Measurements from ENCODE around the gene SP7. TPM values are rescaled to one million over a fixed set of nuclear protein-coding genes. Genes with fewer than 3 reads are reported as not detected.
A peak's percentile ranks its signal among the peaks of the same experiment; 100 is the strongest.

Gene SP7
- total RNA-seq, 1 donor from 2014 or later: 0.22 TPM

GRCh38 chr12:53295891-53296219 is 40.3 kb downstream of the SP7 start:
- H3K4me1 Mint-ChIP-seq (ENCODE audit: unreplicated experiment): peaks cover 33% of the 10 kb centered on the region
- H3K36me3 Mint-ChIP-seq: peaks cover 16% of the 10 kb centered on the region

GRCh38 chr12:53295070-53295890 is 40.9 kb downstream of the SP7 start, which contains the start of gene PFDN5:
Gene PFDN5, plus strand, starts transcription at chr12:53295542. Its CDS starts 26 bp downstream, at chr12:53295568.
- peak; percentile 51 for TF ChIP-seq CTCF (conservative IDR thresholded peaks at IDR 0.05)
- H3K36me3 Mint-ChIP-seq: peaks cover 16% of the 10 kb centered on the region
- peak within 1 kb of the TSS; percentile 99 for H3K4me3 Mint-ChIP-seq
- H3K9me3 Mint-ChIP-seq: no peaks in the 10 kb centered on the region
- H3K27ac Mint-ChIP-seq: peak within 1 kb of the TSS; percentile 98
- peak; percentile 85 for DNase-seq (ENCODE audit: extremely low spot score, unreplicated experiment)
- H3K27me3 Mint-ChIP-seq: no peaks in the 10 kb centered on the region
- H3K4me1 Mint-ChIP-seq (ENCODE audit: unreplicated experiment): peaks cover 28% of the 10 kb centered on the region

More at GRCh38 chr12:53295891-53296219, 40.3 kb downstream of the SP7 start:
- TF ChIP-seq CTCF (conservative IDR thresholded peaks at IDR 0.05): no peak
- Mint-ChIP-seq H3K9me3 (no peaks in the 10 kb centered on the region), H3K27ac (peak overlapping the region; percentile 98), H3K27me3 (no peaks in the 10 kb centered on the region), H3K4me3 (peak overlapping the region; percentile 99)
- no peak for DNase-seq (ENCODE audit: extremely low spot score, unreplicated experiment)

GRCh38 chr12:53292426-53292825 is 43.7 kb downstream of the SP7 start:
- no peak for TF ChIP-seq CTCF (conservative IDR thresholded peaks at IDR 0.05)
- Mint-ChIP-seq H3K9me3 (no peaks in the 10 kb centered on the region), H3K36me3 (peaks cover 10% of the 10 kb centered on the region), H3K4me3 (no peak overlapping the region), H3K27ac (no peak overlapping the region), H3K27me3 (no peaks in the 10 kb centered on the region), H3K4me1 (ENCODE audit: unreplicated experiment) (peaks cover 12% of the 10 kb centered on the region)
- DNase-seq (ENCODE audit: extremely low spot score, unreplicated experiment): no peak

- TF ChIP-seq CTCF (conservative IDR thresholded peaks at IDR 0.05): no peak
- Mint-ChIP-seq H3K4me3 (no peak overlapping the region), H3K27me3 (no peaks in the 10 kb centered on the region), H3K9me3 (no peaks in the 10 kb centered on the region), H3K4me1 (ENCODE audit: unreplicated experiment) (peaks cover 10% of the 10 kb centered on the region), H3K27ac (no peak overlapping the region), H3K36me3 (peaks cover 8% of the 10 kb centered on the region)
- no peak for DNase-seq (ENCODE audit: extremely low spot score, unreplicated experiment)
Observed at GRCh38 chr12:53290661-53291060, 45.5 kb downstream of the SP7 start.

- H3K36me3 Mint-ChIP-seq: peaks cover 8% of the 10 kb centered on the region
- no peak for TF ChIP-seq CTCF (conservative IDR thresholded peaks at IDR 0.05)
- no peaks in the 10 kb centered on the region for H3K27me3 Mint-ChIP-seq
- H3K4me1 Mint-ChIP-seq (ENCODE audit: unreplicated experiment): peaks cover 2% of the 10 kb centered on the region
- H3K27ac Mint-ChIP-seq: no peak overlapping the region
- no peak overlapping the region for H3K4me3 Mint-ChIP-seq
- H3K9me3 Mint-ChIP-seq: no peaks in the 10 kb centered on the region
- DNase-seq (ENCODE audit: extremely low spot score, unreplicated experiment): no peak
Observed at GRCh38 chr12:53289891-53290290, 46.3 kb downstream of the SP7 start.

Data from type B pancreatic cell (in vitro differentiated cells).